Stimulated activated CD4-positive, alpha-beta T cell treated with anti-CD3 and anti-CD28 coated beads, TNF-alpha, amount 100 ng/mL, for 24 hours (primary cell): Measurements from ENCODE around the gene ACSL1.

Experiments
- DNase-seq, 3 experiments: peaks; one replicate each; pipeline ENCODE4 v3.0.0-alpha.2; 2020; ENCODE audit warnings: low read depth in 3 of 3

The ACSL1 gene

GRCh38 chr4:184811526-184812198 lies 14.1 kb downstream of the ACSL1 start:
- no peak for DNase-seq

GRCh38 chr4:184810720-184811119 lies 15.0 kb downstream of the ACSL1 start:
- DNase-seq = no peak

- DNase-seq = no peak
These were observed 17.1 kb downstream of the ACSL1 start for GRCh38 chr4:184808713-184809050.

- DNase-seq = no peak
These were observed 17.7 kb downstream of the ACSL1 start for GRCh38 chr4:184807797-184808712.

GRCh38 chr4:184807256-184807655 lies 18.5 kb downstream of the ACSL1 start:
- DNase-seq = no peak

- DNase-seq = no peak
These were observed 19.1 kb downstream of the ACSL1 start for GRCh38 chr4:184806711-184807110.

- no peak for DNase-seq
These were observed 19.6 kb downstream of the ACSL1 start for GRCh38 chr4:184806229-184806550.

- DNase-seq = no peak
These were observed 20.1 kb downstream of the ACSL1 start for GRCh38 chr4:184805462-184806228.

GRCh38 chr4:184804621-184805020 lies 21.1 kb downstream of the ACSL1 start:
- no peak for DNase-seq

- DNase-seq = no peak
These were observed 21.9 kb downstream of the ACSL1 start for GRCh38 chr4:184803874-184804273.

- no peak for DNase-seq
These were observed 22.6 kb downstream of the ACSL1 start for GRCh38 chr4:184803133-184803532.

GRCh38 chr4:184802697-184803015 lies 23.1 kb downstream of the ACSL1 start:
- DNase-seq = no peak

GRCh38 chr4:184801781-184802696 lies 23.7 kb downstream of the ACSL1 start:
- no peak for DNase-seq

GRCh38 chr4:184798504-184798903 lies 27.3 kb downstream of the ACSL1 start:
- no peak for DNase-seq

- no peak for DNase-seq
These were observed 28.9 kb downstream of the ACSL1 start for GRCh38 chr4:184796906-184797305.

- DNase-seq = no peak
These were observed 30.4 kb downstream of the ACSL1 start for GRCh38 chr4:184795214-184795844.

- DNase-seq = no peak
These were observed 31.3 kb downstream of the ACSL1 start for GRCh38 chr4:184794470-184794869.

- no peak for DNase-seq
These were observed 31.9 kb downstream of the ACSL1 start for GRCh38 chr4:184793735-184794355.

GRCh38 chr4:184792950-184793555 lies 32.7 kb downstream of the ACSL1 start:
- DNase-seq = peak; percentile 12 to 48 (median 35)

GRCh38 chr4:184792334-184792733 lies 33.4 kb downstream of the ACSL1 start:
- no peak for DNase-seq
